WERI-Rb-1 (cell line): ENCODE measurements around the gene C1orf116.

Experiments
- DNase-seq: peaks from one replicate; pipeline ENCODE4 v3.0.0-alpha.2; 2020
- H3K27ac ChIP-seq: fragments of 250-450 bp; sonication (Bioruptor Pico); 2 replicates; pipeline ENCODE4 v1.5.1; 2020; ENCODE audit warnings: mild to moderate bottlenecking, moderate library complexity
- H3K27me3 ChIP-seq: fragments of 250-450 bp; sonication (Bioruptor Pico); 2 replicates; pipeline ENCODE4 v1.5.1; 2021; ENCODE audit warnings: mild to moderate bottlenecking, low read depth, moderate library complexity; ENCODE audit not compliant: insufficient read depth, severe bottlenecking
- H3K36me3 ChIP-seq: fragments of 250-450 bp; sonication (Bioruptor Pico); 2 replicates; pipeline ENCODE4 v1.5.1; 2020; ENCODE audit warnings: mild to moderate bottlenecking, moderate library complexity
- H3K4me3 ChIP-seq: 2 replicates; pipeline ENCODE4 v1.5.1; 2011; ENCODE audit warnings: low read depth, mild to moderate bottlenecking, control low read depth, low read length
- H3K9me3 ChIP-seq: fragments of 250-450 bp; sonication (Bioruptor Pico); 2 replicates; pipeline ENCODE4 v1.5.1; 2021; ENCODE audit warnings: mild to moderate bottlenecking, moderate library complexity; ENCODE audit not compliant: severe bottlenecking
- TF ChIP-seq, protein P1 (sequence below): IDR thresholded peaks from 2 replicates; pipeline ENCODE4 v1.5.1; 2011; ENCODE audit warnings: low read depth, mild to moderate bottlenecking, control low read depth, inconsistent platforms, low read length

The C1orf116 gene

DNA sequence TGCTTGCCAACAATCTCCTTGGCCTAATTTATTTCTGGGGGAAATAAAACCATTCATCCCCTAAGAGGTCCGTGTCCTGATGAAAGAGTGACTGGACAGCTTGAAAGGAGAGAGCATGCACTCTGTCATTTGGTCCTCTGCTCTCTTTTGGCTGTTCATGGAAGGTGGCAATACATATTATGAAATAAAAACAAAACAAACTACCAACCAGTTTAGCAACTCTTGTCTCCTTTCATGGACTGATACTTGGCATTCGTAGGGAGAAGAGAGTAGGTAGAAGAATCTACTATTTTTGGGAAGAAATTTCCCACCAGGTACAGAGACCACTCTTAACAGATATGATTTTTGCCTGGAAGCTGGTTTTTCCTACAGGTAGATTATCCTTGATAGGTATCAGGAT, 746 bp upstream of the C1orf116 start:
- H3K4me3 ChIP-seq = no peak overlapping the region
- no peak for DNase-seq
- H3K27ac ChIP-seq = no peak overlapping the region
- H3K27me3 ChIP-seq = peaks cover 100% of the 10 kb centered on the region
- TF ChIP-seq, protein P1, sequence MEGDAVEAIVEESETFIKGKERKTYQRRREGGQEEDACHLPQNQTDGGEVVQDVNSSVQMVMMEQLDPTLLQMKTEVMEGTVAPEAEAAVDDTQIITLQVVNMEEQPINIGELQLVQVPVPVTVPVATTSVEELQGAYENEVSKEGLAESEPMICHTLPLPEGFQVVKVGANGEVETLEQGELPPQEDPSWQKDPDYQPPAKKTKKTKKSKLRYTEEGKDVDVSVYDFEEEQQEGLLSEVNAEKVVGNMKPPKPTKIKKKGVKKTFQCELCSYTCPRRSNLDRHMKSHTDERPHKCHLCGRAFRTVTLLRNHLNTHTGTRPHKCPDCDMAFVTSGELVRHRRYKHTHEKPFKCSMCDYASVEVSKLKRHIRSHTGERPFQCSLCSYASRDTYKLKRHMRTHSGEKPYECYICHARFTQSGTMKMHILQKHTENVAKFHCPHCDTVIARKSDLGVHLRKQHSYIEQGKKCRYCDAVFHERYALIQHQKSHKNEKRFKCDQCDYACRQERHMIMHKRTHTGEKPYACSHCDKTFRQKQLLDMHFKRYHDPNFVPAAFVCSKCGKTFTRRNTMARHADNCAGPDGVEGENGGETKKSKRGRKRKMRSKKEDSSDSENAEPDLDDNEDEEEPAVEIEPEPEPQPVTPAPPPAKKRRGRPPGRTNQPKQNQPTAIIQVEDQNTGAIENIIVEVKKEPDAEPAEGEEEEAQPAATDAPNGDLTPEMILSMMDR = no peak
- H3K9me3 ChIP-seq = no peaks in the 10 kb centered on the region
- H3K36me3 ChIP-seq = no peaks in the 10 kb centered on the region

GRCh38 chr1:207031632-207032264, 808 bp downstream of the C1orf116 start:
- no peak for DNase-seq
- Histone ChIP-seq H3K27me3 (peaks cover 100% of the 10 kb centered on the region), H3K27ac (no peak overlapping the region), H3K36me3 (no peaks in the 10 kb centered on the region), H3K4me3 (no peak overlapping the region), H3K9me3 (peaks cover 2% of the 10 kb centered on the region)
- TF ChIP-seq, protein P1 = no peak

DNA sequence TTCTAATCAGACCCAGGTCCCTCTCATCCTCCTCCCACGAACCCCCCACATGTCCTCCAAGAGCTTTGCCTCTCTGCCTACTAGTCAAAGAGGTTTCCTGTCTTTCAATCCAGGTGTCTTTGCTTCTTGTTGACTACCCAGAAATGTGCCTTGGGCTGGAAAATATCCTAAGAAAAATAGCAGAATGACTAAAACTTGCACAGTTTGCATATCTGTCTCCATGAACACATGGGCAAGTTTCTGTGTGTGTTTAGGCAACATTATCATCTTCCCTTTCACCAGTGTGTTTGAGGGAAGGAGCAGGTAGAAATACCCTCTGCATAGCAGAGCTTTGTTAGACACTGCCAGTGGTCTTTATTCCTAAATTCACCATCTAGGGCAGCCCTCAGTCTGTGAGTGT, 1.5 kb downstream of the C1orf116 start:
- Histone ChIP-seq H3K27ac (no peak overlapping the region), H3K27me3 (peaks cover 100% of the 10 kb centered on the region), H3K4me3 (no peak overlapping the region), H3K36me3 (no peaks in the 10 kb centered on the region), H3K9me3 (peaks cover 2% of the 10 kb centered on the region)
- DNase-seq = no peak
- TF ChIP-seq, protein P1 = no peak

DNA sequence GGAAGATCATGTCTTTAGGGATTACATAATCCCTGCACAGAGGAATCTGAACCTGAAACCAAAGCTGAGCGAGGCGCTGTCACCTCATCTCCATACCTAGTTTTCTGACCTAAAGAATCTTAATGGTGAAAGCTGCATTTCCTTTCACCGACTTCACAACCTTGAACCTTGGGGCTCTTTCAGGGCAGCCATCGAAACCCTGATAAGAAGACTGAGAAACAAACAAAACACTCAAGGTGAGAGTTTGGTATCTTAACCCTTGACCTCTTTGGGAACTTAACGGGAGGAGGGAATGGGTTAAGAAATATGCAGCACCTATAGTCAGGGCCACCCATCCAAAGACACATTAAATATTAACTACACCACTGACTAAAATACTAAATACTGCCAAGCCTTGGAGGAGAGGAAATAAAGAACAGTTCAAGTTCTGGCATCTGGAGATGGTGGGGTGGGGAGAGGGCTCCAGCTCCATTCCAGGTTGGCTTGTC, 2.0 kb downstream of the C1orf116 start:
- peaks cover 2% of the 10 kb centered on the region for H3K9me3 ChIP-seq
- DNase-seq = no peak
- H3K4me3 ChIP-seq = no peak overlapping the region
- TF ChIP-seq, protein P1 = no peak
- H3K27ac ChIP-seq = no peak overlapping the region
- peaks cover 100% of the 10 kb centered on the region for H3K27me3 ChIP-seq
- no peaks in the 10 kb centered on the region for H3K36me3 ChIP-seq

DNA sequence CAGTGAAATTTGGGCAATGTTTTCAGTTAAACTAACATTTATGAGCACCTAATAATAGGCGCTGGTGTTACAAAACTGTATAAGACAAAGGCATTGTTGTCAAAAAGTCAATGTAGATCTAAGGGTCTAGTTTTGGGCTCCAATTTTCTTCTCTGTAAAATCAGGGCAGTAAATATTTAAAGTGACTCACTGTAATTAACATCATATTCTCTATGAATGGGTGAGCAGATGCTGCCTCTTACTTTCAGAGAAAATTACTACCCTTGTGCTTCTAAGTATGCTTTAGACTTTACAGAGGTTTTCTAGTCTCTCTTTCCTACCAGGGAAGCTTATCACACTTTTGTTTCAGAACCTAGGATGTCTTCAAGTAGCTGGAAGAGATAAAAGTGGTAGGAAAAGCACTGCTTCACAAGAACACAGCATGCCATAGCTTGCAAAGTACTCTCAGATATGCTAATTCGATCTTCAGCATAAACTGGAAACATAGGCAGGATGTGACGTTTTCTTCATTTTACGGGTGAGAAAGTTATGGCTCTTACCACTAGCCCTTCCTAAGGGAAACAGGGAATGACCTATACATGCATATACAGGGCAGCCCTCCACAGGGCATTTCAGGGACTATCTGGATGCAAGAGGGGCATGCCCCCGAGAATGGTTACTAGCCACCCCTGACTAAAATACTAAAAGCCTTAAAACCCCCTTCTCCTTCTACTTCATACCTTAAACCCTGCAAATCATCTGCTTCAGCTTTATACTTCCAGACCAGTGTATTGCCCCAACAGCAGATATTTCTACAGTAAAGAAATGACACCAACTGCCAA, 2.6 kb downstream of the C1orf116 start:
- no peak overlapping the region for H3K4me3 ChIP-seq
- H3K36me3 ChIP-seq = no peaks in the 10 kb centered on the region
- no peak overlapping the region for H3K27ac ChIP-seq
- H3K27me3 ChIP-seq = peaks cover 99% of the 10 kb centered on the region
- TF ChIP-seq, protein P1 = no peak
- DNase-seq = no peak
- peaks cover 2% of the 10 kb centered on the region for H3K9me3 ChIP-seq
